Measurements from ENCODE around the gene AURKA. TPM values are rescaled to one million over a fixed set of nuclear protein-coding genes. Genes with fewer than 3 reads are reported as not detected.

AURKA gene
- polyA plus RNA-seq, 1 of the 3 experiments (the other 2 are of a cell fraction): 24.6 TPM

DNA sequence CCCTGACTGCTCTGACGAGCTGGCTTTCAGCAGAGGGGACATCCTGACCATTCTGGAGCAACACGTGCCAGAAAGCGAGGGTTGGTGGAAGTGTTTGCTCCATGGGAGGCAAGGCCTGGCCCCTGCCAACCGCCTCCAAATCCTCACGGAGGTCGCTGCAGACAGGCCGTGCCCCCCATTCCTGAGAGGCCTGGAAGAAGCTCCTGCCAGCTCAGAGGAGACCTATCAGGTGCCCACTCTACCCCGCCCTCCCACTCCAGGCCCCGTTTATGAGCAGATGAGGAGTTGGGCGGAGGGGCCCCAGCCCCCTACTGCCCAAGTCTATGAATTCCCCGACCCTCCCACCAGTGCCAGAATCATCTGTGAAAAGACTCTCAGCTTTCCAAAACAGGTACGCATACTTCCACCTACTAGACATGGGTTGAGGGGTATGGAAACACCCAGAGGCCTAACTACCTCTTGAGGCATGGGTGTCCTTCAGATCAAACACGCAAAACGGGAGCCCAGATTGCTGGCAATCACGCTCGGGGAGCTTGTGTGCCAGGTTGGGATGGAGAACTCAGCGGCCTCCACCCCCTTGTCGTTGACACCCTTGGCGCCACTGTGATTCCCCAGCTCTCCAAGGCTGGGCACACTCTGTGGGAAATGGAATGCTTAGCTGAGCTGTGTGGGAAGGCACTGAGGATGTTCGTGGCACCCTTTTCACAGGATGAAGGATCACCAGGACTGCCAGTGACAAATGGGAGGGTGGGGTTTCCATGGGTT is 45.4 kb upstream of the AURKA start:
- Histone ChIP-seq H3K4me2 (no peak overlapping the region), H3K27ac (ENCODE audit: low read depth in 2 of 2, low read length in 1 of 2) (no peak overlapping the region), H3K79me2 (ENCODE audit: insufficient read depth) (no peaks in the 10 kb centered on the region), H4K20me1 (ENCODE audit: insufficient read depth) (no peaks in the 10 kb centered on the region), H3F3A (replicated peaks; ENCODE audit: insufficient read depth) (peaks cover 17% of the 10 kb centered on the region), H3K9me3 (no peaks in the 10 kb centered on the region), H3K4me1 (ENCODE audit: control insufficient read depth in 1 of 2, insufficient read depth in 2 of 2, low read depth in 1 of 2, low read length in 1 of 2) (peaks cover 2 to 6% of the 10 kb centered on the region in 2 experiments; a peak in 2 of 4 replicates), H3K9ac (no peak overlapping the region), H3K27me3 (ENCODE audit: insufficient read depth) (no peaks in the 10 kb centered on the region), H2AFZ (ENCODE audit: low read depth) (no peak overlapping the region), H3K4me3 (ENCODE audit: low read depth in 2 of 2, low read length in 1 of 2) (no peak overlapping the region), H3K36me3 (replicated peaks in 1 of 2; ENCODE audit: control insufficient read depth in 1 of 2, insufficient read depth in 2 of 2, low read length in 1 of 2) (no peaks in the 10 kb centered on the region), H3K9me2 (no peaks in the 10 kb centered on the region)
- DNase-seq: no peak
- POLR2A ChIA-PET: no interaction called here
- CTCF ChIA-PET: no interaction called here
- 89% methylated on average over 12 of the region's 20 CpGs for WGBS (ENCODE audit: low lambda C conversion rate)
- TF ChIP-seq YY1 (IDR thresholded peaks at IDR 0.05; ENCODE audit: low read depth) (no peak), POLR2AphosphoS5 (IDR thresholded peaks at IDR 0.05; ENCODE audit: low read depth, low read length) (no peak), MEF2A (IDR thresholded peaks at IDR 0.05; ENCODE audit: borderline replicate concordance, low read depth) (no peak), SIN3A (IDR thresholded peaks at IDR 0.05; ENCODE audit: borderline replicate concordance, low read depth, low read length) (no peak), NFIC (IDR thresholded peaks at IDR 0.05; ENCODE audit: borderline replicate concordance) (no peak), REST (IDR thresholded peaks at IDR 0.05; ENCODE audit: low read depth, low read length) (no peak), PBX3 (IDR thresholded peaks at IDR 0.05) (no peak), USF2 (IDR thresholded peaks at IDR 0.05; ENCODE audit: borderline replicate concordance, low read depth, low read length) (no peak)
- TF ChIP-seq, protein P1, sequence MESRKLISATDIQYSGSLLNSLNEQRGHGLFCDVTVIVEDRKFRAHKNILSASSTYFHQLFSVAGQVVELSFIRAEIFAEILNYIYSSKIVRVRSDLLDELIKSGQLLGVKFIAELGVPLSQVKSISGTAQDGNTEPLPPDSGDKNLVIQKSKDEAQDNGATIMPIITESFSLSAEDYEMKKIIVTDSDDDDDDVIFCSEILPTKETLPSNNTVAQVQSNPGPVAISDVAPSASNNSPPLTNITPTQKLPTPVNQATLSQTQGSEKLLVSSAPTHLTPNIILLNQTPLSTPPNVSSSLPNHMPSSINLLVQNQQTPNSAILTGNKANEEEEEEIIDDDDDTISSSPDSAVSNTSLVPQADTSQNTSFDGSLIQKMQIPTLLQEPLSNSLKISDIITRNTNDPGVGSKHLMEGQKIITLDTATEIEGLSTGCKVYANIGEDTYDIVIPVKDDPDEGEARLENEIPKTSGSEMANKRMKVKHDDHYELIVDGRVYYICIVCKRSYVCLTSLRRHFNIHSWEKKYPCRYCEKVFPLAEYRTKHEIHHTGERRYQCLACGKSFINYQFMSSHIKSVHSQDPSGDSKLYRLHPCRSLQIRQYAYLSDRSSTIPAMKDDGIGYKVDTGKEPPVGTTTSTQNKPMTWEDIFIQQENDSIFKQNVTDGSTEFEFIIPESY (IDR thresholded peaks at IDR 0.05; ENCODE audit: borderline replicate concordance, low read depth): no peak
- TF ChIP-seq, protein P2, sequence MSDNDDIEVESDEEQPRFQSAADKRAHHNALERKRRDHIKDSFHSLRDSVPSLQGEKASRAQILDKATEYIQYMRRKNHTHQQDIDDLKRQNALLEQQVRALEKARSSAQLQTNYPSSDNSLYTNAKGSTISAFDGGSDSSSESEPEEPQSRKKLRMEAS (IDR thresholded peaks at IDR 0.05; ENCODE audit: low read depth): no peak

Data from SK-N-SH (cell line).